Peyer's patch (tissue), 4 donors: ENCODE results near the gene RPS14. TPM values are rescaled to one million over a fixed set of nuclear protein-coding genes. Genes with fewer than 3 reads are reported as not detected.

ENCODE experiments used
- DNase-seq, 3 donors: peaks; one replicate each; pipeline ENCODE4 v3.0.0-alpha.2; 2017 to 2019
- H3K27ac ChIP-seq, 4 donors: fragments of 200-600 bp; sonication (generic); one replicate each; pipeline ENCODE4 v1.5.1; 2016 to 2019
- H3K27me3 ChIP-seq, 2 donors: fragments of 200-600 bp; sonication (generic); one replicate each; pipeline ENCODE4 v1.5.1; 2019
- H3K36me3 ChIP-seq, 3 donors: fragments of 200-600 bp; sonication (generic); one replicate each; pipeline ENCODE4 v1.5.1; 2016 to 2019
- H3K4me1 ChIP-seq, 4 donors: fragments of 200-600 bp; sonication (generic); one replicate each; pipeline ENCODE4 v1.5.1; 2016 to 2019
- H3K4me3 ChIP-seq, 4 donors: fragments of 200-600 bp; sonication (generic); 1 replicate in 3 of 4; 2 replicates in 1 of 4; pipeline ENCODE4 v1.5.1; 2016 to 2019; ENCODE audit warnings: mild to moderate bottlenecking in 1 of 4
- H3K9me3 ChIP-seq, 4 donors: fragments of 200-600 bp; sonication (generic); one replicate each; pipeline ENCODE4 v1.5.1; 2016 to 2019; ENCODE audit warnings: mild to moderate bottlenecking in 1 of 4
- POLR2A ChIP-seq, 2 donors: fragments of 450-650 bp; IDR thresholded peaks; one replicate each; pipeline ENCODE4 v1.5.1; 2017; ENCODE audit warnings: antibody characterized with exemption in 2 of 2, mild to moderate bottlenecking in 2 of 2, moderate library complexity in 2 of 2
- total RNA-seq, 4 donors: library from RNA; depleted of rRNA; stranded (reverse); fragments of >200 nt; gene quantifications; one replicate each; pipeline ENCODE4 v1.1.0, GENCODE V29; 2016
- TF ChIP-seq, protein P1 (sequence below), 6 experiments: fragments of 450-650 bp in 4 of 6; fragments of 200-600 bp in 2 of 6; sonication (generic) in 1 of 6; IDR thresholded peaks; one replicate each; pipeline ENCODE4 v1.5.1; 2017 to 2019; ENCODE audit warnings: antibody characterized with exemption in 6 of 6, mild to moderate bottlenecking in 3 of 6, moderate library complexity in 1 of 6

Gene RPS14
- total RNA-seq, 4 donors from 2014 or later, result 975 to 1,961 (median 1,274) TPM

DNA sequence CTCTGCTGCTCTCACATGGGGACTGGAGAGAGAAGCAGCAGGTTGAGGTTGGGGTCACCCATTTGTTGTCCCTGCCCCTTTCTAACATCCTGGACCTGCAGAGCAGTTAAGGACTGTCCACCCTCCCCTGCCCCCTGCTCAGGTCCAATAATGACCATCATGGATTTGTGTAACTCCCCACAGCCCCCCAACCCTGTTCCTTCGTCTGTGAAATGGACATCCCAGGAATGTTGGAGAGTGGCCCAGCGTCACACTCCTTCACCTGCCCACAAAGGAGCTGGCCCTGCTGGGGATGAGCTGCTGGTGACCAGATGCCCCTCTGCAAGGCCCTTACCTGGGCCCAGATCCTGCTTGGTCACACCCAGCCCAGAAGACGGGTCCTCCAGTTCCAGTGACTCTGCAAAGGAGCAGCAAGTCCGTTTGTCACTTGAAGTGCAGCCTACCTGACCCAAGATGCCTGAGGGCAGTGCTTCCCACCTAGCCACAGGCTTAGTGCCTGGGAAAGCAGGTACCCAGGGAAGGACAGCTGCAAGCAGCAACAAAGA, 47.2 kb downstream of the RPS14 start:
- Histone ChIP-seq H3K36me3 (peaks cover 0 to 88% (median 6%) of the 10 kb centered on the region in 3 donors), H3K4me1 (peaks cover 0 to 15% (median 0%) of the 10 kb centered on the region in 4 donors)
- TF ChIP-seq POLR2A (IDR thresholded peaks at IDR 0.05), result no peak
- TF ChIP-seq, protein P1, sequence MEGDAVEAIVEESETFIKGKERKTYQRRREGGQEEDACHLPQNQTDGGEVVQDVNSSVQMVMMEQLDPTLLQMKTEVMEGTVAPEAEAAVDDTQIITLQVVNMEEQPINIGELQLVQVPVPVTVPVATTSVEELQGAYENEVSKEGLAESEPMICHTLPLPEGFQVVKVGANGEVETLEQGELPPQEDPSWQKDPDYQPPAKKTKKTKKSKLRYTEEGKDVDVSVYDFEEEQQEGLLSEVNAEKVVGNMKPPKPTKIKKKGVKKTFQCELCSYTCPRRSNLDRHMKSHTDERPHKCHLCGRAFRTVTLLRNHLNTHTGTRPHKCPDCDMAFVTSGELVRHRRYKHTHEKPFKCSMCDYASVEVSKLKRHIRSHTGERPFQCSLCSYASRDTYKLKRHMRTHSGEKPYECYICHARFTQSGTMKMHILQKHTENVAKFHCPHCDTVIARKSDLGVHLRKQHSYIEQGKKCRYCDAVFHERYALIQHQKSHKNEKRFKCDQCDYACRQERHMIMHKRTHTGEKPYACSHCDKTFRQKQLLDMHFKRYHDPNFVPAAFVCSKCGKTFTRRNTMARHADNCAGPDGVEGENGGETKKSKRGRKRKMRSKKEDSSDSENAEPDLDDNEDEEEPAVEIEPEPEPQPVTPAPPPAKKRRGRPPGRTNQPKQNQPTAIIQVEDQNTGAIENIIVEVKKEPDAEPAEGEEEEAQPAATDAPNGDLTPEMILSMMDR (IDR thresholded peaks at IDR 0.05), result no peak

DNA sequence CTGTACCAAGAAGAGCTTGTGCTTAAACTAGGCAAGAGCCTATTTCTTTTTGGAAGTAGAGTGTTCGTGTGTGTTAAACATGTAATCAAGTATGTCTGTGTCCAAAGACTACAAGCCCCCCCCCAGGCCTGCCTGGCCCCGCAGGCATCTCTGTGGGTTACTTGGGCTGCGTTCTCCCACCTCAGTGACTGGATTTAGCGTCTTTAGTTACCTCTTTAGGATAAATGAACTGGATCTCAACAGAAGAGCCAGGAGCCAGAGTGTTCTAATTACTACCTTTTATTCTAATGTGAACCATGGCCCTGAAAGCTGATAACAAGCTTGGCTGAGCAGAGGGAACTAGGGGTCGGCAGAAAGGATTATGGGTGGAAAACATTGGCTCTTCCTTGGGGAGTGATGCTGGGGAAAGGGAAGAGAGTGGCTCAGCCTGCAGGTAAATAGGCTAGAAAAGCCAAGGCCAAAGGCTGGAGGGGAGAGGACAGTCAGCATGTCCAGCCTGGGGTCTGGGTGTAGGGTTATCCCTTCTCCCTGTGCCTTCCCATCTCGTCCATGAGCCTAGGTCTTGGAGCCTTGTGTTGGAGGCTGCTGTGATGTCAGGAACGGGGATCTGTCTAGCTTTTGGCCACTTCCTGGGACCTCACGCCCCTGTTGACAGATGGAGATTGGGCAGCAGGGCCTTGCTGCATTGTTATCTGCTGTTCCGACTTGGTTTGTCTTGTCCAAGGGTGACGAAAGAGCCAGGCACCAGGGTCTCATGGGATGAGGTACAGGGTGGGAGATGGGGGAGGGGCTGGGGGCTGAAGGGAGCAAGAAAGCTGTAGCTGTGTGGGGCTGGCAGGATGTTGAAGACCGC, 47.9 kb downstream of the RPS14 start:
- Histone ChIP-seq H3K4me1 (peaks cover 0 to 10% (median 0%) of the 10 kb centered on the region in 4 donors), H3K9me3 (no peaks in the 10 kb centered on the region), H3K27ac (peak overlapping the region in 1 of 4 donors; percentile 57), H3K4me3 (no peak overlapping the region), H3K27me3 (no peaks in the 10 kb centered on the region), H3K36me3 (peaks cover 0 to 83% (median 6%) of the 10 kb centered on the region in 3 donors)
- TF ChIP-seq POLR2A (IDR thresholded peaks at IDR 0.05), result no peak
- no peak for DNase-seq

More for the DNA sequence above, 47.2 kb downstream of the RPS14 start:
- Histone ChIP-seq H3K27me3 (no peaks in the 10 kb centered on the region), H3K9me3 (no peaks in the 10 kb centered on the region), H3K27ac (peak overlapping the region in 1 of 4 donors; percentile 57), H3K4me3 (no peak overlapping the region)
- DNase-seq, result no peak

DNA sequence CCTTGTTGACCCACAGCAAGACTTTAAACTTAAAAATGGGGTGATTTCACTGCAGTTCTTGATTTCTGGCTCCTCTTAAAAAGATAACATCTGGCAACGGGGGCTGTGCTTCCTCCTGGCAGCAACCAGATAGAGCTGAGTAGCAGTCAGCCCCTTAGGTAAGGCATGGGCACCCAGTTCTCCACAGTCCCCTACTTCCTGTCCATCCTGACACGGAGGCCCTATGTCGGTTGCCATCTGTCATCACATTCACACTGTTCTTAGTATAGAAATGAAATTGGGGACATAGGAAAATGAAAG, 48.5 kb downstream of the RPS14 start:
- H3K27ac ChIP-seq, result peak overlapping the region in 1 of 4 donors; percentile 57
- H3K4me1 ChIP-seq, result peaks cover 0 to 10% (median 0%) of the 10 kb centered on the region in 4 donors
- H3K9me3 ChIP-seq, result no peaks in the 10 kb centered on the region
- H3K27me3 ChIP-seq, result no peaks in the 10 kb centered on the region
- no peak for DNase-seq
- no peak overlapping the region for H3K4me3 ChIP-seq
- H3K36me3 ChIP-seq, result peaks cover 0 to 83% (median 5%) of the 10 kb centered on the region in 3 donors
- TF ChIP-seq, protein P1 (IDR thresholded peaks at IDR 0.05), result no peak
- TF ChIP-seq POLR2A (IDR thresholded peaks at IDR 0.05), result no peak

DNA sequence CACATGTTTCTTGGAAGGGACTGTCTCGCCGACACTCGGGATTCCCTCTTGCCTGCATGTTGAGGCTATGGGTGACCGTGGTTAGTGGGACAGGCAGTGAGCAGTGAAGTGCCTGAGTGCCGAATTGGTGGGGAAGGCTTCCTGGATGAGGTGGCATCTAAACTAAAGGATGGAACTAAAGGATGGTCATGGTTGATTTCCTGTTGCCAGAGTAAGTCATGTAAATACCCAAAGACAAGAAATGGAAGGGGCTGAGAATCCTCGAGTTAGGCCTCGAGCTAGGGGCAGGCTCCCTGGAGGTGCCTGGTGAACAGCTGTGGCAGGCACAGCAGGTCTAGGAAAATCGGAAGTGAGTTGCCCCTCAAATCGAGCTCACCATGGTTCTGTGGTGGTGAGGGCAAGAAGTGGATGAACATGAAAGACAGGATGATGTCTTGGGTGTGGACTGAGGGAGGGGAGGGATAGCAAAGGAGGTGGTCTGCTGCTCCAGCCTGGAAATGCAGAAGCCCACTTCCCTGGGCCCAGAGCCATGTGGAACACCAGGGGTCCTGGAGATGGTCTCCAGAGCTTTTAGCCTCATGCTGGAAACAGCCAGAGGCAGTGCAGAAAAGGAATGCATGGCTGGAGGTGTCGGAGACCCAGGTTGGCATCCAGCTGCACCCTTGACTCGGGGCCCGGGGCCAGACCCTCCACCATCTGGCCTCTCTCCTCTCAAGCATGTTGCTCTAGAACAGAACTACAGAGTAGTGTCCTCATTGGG, 49.0 kb downstream of the RPS14 start:
- H3K27ac ChIP-seq, result peak overlapping the region in 1 of 4 donors; percentile 57
- no peak overlapping the region for H3K4me3 ChIP-seq
- H3K27me3 ChIP-seq, result no peaks in the 10 kb centered on the region
- peak in 1 of 3 donors; percentile 41 for DNase-seq
- H3K36me3 ChIP-seq, result peaks cover 0 to 83% (median 3%) of the 10 kb centered on the region in 3 donors
- no peaks in the 10 kb centered on the region for H3K9me3 ChIP-seq
- TF ChIP-seq, protein P1 (IDR thresholded peaks at IDR 0.05), result no peak
- TF ChIP-seq POLR2A (IDR thresholded peaks at IDR 0.05), result no peak
- H3K4me1 ChIP-seq, result peaks cover 0 to 10% (median 0%) of the 10 kb centered on the region in 4 donors

DNA sequence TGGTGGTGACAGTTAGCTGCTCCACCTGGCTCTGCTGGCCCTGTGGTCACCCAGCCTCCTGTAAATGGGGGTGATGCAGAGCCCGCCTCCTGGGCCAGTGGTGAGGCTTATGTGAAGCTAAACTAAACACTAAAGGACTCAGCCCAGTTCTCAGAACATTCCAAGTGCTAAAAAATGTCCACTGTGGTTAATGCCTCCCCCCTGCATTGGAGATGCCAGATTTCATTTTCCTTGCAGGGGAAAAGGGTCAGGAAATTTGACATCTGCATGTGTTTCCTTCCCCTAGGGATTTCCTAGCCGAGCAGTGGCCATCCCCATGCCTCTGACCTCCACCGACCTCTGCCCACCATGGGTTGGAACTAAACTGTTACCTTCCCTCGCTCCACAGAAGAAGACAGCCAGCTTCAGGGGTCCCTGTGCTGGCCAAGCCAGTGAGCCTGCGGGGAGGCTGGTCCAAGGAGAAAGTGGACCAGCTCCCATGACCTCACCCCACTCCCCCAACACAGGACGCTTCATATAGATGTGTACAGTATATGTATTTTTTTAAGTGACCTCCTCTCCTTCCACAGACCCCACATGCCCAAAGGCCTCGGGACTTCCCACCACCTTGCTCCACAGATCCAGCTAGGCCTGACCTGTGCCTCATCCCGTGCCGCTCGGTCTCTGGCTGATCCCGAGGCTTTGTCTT, 49.9 kb downstream of the RPS14 start:
- H3K4me1 ChIP-seq, result peaks cover 0 to 1% (median 0%) of the 10 kb centered on the region in 4 donors
- peaks cover 0 to 83% (median under 1%) of the 10 kb centered on the region in 3 donors for H3K36me3 ChIP-seq
- H3K27me3 ChIP-seq, result no peaks in the 10 kb centered on the region
- DNase-seq, result no peak
- TF ChIP-seq, protein P1 (IDR thresholded peaks at IDR 0.05), result no peak
- no peak for TF ChIP-seq POLR2A (IDR thresholded peaks at IDR 0.05)
- H3K4me3 ChIP-seq, result no peak overlapping the region
- no peaks in the 10 kb centered on the region for H3K9me3 ChIP-seq
- H3K27ac ChIP-seq, result peak overlapping the region in 1 of 4 donors; percentile 57
